ENCODE measurements around the gene GRAMD1B. TPM values are rescaled to one million over a fixed set of nuclear protein-coding genes. Genes with fewer than 3 reads are reported as not detected.

GRAMD1B gene
- total RNA-seq, 1 donor from 2014 or later: 8.5 TPM

GRCh38 chr11:123608371-123608770 is 178.3 kb downstream of the GRAMD1B start:
- peaks cover 10% of the 10 kb centered on the region for H3K36me3 Mint-ChIP-seq (ENCODE audit: low read depth)
- no peak for DNase-seq (ENCODE audit: low read depth, low spot score)
- no peaks in the 10 kb centered on the region for H3K27me3 Mint-ChIP-seq (ENCODE audit: low read depth)
- no peaks in the 10 kb centered on the region for H3K9me3 Mint-ChIP-seq
- no peak overlapping the region for H3K4me3 Mint-ChIP-seq
- TF ChIP-seq, protein P1, sequence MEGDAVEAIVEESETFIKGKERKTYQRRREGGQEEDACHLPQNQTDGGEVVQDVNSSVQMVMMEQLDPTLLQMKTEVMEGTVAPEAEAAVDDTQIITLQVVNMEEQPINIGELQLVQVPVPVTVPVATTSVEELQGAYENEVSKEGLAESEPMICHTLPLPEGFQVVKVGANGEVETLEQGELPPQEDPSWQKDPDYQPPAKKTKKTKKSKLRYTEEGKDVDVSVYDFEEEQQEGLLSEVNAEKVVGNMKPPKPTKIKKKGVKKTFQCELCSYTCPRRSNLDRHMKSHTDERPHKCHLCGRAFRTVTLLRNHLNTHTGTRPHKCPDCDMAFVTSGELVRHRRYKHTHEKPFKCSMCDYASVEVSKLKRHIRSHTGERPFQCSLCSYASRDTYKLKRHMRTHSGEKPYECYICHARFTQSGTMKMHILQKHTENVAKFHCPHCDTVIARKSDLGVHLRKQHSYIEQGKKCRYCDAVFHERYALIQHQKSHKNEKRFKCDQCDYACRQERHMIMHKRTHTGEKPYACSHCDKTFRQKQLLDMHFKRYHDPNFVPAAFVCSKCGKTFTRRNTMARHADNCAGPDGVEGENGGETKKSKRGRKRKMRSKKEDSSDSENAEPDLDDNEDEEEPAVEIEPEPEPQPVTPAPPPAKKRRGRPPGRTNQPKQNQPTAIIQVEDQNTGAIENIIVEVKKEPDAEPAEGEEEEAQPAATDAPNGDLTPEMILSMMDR (conservative IDR thresholded peaks at IDR 0.05): no peak
- no peak overlapping the region for H3K27ac Mint-ChIP-seq (ENCODE audit: unreplicated experiment)
- no peaks in the 10 kb centered on the region for H3K4me1 Mint-ChIP-seq

- Mint-ChIP-seq H3K27me3 (ENCODE audit: low read depth) (no peaks in the 10 kb centered on the region), H3K4me3 (no peak overlapping the region), H3K9me3 (no peaks in the 10 kb centered on the region), H3K27ac (ENCODE audit: unreplicated experiment) (peak overlapping the region; percentile 43), H3K4me1 (no peaks in the 10 kb centered on the region), H3K36me3 (ENCODE audit: low read depth) (peaks cover 10% of the 10 kb centered on the region)
- TF ChIP-seq, protein P1 (conservative IDR thresholded peaks at IDR 0.05): no peak
- DNase-seq (ENCODE audit: low read depth, low spot score): no peak
These were observed 178.9 kb downstream of the GRAMD1B start for GRCh38 chr11:123608945-123609344.

- DNase-seq (ENCODE audit: low read depth, low spot score): no peak
- no peak overlapping the region for H3K4me3 Mint-ChIP-seq
- H3K36me3 Mint-ChIP-seq (ENCODE audit: low read depth): peaks cover 13% of the 10 kb centered on the region
- H3K4me1 Mint-ChIP-seq: no peaks in the 10 kb centered on the region
- TF ChIP-seq, protein P1 (conservative IDR thresholded peaks at IDR 0.05): no peak
- no peaks in the 10 kb centered on the region for H3K9me3 Mint-ChIP-seq
- H3K27ac Mint-ChIP-seq (ENCODE audit: unreplicated experiment): no peak overlapping the region
- no peaks in the 10 kb centered on the region for H3K27me3 Mint-ChIP-seq (ENCODE audit: low read depth)
These were observed 181.6 kb downstream of the GRAMD1B start for GRCh38 chr11:123611698-123612097.

DNA sequence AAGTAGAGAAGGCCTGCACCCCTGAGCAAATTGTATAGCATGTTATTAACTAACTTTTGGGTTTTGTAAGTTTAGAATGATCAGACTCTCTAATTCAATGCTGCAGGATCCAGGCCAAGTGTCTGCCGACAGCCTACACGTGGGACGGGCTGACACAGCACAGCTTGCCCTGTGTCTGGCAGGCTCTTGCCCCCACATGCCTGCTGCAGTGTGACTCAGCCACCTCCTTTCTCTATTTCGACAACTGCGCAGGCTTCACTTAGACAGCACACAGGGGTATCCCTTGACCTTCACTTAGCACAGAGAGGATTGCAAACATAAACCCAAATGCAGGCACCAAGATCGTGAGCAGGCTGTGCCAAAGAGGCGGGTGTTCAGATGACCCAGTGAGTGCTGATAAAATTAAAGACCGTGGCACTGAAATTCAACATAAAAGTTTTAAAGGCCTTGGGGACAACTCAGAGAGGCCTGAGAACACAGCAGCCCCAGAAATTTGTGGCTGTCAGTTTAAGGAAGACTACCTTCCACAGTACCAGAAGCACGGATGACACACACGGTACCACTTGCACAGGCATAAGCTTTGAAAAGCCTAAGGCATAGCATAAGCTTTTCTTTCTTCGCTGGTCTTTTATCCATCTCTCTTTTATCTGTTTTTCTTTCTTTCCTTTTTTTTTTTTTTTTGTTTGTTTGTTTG is 186.6 kb downstream of the GRAMD1B start:
- Mint-ChIP-seq H3K4me3 (no peak overlapping the region), H3K27me3 (ENCODE audit: low read depth) (no peaks in the 10 kb centered on the region), H3K36me3 (ENCODE audit: low read depth) (peaks cover 14% of the 10 kb centered on the region), H3K27ac (ENCODE audit: unreplicated experiment) (no peak overlapping the region), H3K9me3 (no peaks in the 10 kb centered on the region), H3K4me1 (peaks cover 8% of the 10 kb centered on the region)
- DNase-seq (ENCODE audit: low read depth, low spot score): no peak
- TF ChIP-seq, protein P1 (conservative IDR thresholded peaks at IDR 0.05): no peak

DNA sequence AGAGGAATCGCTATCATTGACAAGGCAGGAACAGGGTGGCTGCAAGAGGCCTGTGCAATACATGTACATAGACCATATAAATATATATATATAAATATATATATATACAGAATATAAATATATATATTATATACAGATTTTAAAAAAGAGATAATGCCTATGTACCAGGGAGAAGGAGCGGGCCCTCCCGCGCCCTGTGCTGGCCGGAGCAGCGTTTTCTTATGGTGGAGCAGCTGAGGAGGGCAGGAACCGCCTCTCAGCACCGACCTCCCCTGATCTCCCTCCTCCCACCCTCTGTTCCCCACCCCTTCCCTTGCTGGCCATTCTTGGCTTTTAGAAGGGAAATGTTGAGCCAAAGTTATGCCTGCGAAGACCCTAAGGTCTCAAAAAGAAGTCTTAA is 192.5 kb downstream of the GRAMD1B start:
- no peak for DNase-seq (ENCODE audit: low read depth, low spot score)
- Mint-ChIP-seq H3K36me3 (ENCODE audit: low read depth) (peaks cover 9% of the 10 kb centered on the region), H3K4me1 (peaks cover 8% of the 10 kb centered on the region), H3K4me3 (no peak overlapping the region), H3K27me3 (ENCODE audit: low read depth) (no peaks in the 10 kb centered on the region), H3K9me3 (no peaks in the 10 kb centered on the region), H3K27ac (ENCODE audit: unreplicated experiment) (no peak overlapping the region)
- TF ChIP-seq, protein P1 (conservative IDR thresholded peaks at IDR 0.05): no peak
